HEK293 (cell line): ENCODE measurements around the gene NCDN.

Experiments used
- CTCF ChIP-seq: fragments of 450-650 bp; formaldehyde crosslinking; IDR thresholded peaks from 2 replicates; pipeline ENCODE4 v1.5.1; 2016; ENCODE audit warnings: missing biosample characterization, missing genetic modification characterization
- EGR2 ChIP-seq: fragments of 450-650 bp; formaldehyde crosslinking; IDR thresholded peaks from 2 replicates; pipeline ENCODE4 v1.5.1; 2016; ENCODE audit warnings: low read depth, missing biosample characterization, missing genetic modification characterization
- INSM2 ChIP-seq: fragments of 450-650 bp; formaldehyde crosslinking; IDR thresholded peaks from 2 replicates; pipeline ENCODE4 v1.5.1; 2016; ENCODE audit warnings: missing biosample characterization, missing genetic modification characterization
- PATZ1 ChIP-seq: fragments of 450-650 bp; formaldehyde crosslinking; IDR thresholded peaks from 2 replicates; pipeline ENCODE4 v1.5.1; 2016; ENCODE audit warnings: missing biosample characterization, missing genetic modification characterization
- YY1 ChIP-seq: fragments of 450-650 bp; formaldehyde crosslinking; IDR thresholded peaks from 2 replicates; pipeline ENCODE4 v1.5.1; 2018; ENCODE audit warnings: missing biosample characterization, missing genetic modification characterization
- ZNF174 ChIP-seq: fragments of 450-650 bp; formaldehyde crosslinking; IDR thresholded peaks from 2 replicates; pipeline ENCODE4 v1.5.0; 2017; ENCODE audit warnings: missing biosample characterization, mild to moderate bottlenecking, missing genetic modification characterization
- ZNF175 ChIP-seq: fragments of 450-650 bp; formaldehyde crosslinking; IDR thresholded peaks from 2 replicates; pipeline ENCODE4 v1.5.1; 2016; ENCODE audit warnings: missing biosample characterization, missing genetic modification characterization
- ZNF184 ChIP-seq: fragments of 450-650 bp; IDR thresholded peaks from 2 replicates; pipeline ENCODE4 v1.5.1; 2018; ENCODE audit warnings: missing biosample characterization, mild to moderate bottlenecking, missing genetic modification characterization
- ZNF211 ChIP-seq: fragments of 450-650 bp; formaldehyde crosslinking; IDR thresholded peaks from 2 replicates; pipeline ENCODE4 v1.5.1; 2016; ENCODE audit warnings: low read depth, missing biosample characterization, missing genetic modification characterization
- ZNF510 ChIP-seq: fragments of 450-650 bp; formaldehyde crosslinking; IDR thresholded peaks from 2 replicates; pipeline ENCODE4 v1.5.1; 2018; ENCODE audit warnings: mild to moderate bottlenecking, missing genetic modification characterization, missing biosample characterization; ENCODE audit not compliant: insufficient replicate concordance
- ZNF654 ChIP-seq: fragments of 450-650 bp; formaldehyde crosslinking; IDR thresholded peaks from 2 replicates; pipeline ENCODE4 v1.5.1; 2016; ENCODE audit warnings: low read depth, missing biosample characterization, missing genetic modification characterization

DNA sequence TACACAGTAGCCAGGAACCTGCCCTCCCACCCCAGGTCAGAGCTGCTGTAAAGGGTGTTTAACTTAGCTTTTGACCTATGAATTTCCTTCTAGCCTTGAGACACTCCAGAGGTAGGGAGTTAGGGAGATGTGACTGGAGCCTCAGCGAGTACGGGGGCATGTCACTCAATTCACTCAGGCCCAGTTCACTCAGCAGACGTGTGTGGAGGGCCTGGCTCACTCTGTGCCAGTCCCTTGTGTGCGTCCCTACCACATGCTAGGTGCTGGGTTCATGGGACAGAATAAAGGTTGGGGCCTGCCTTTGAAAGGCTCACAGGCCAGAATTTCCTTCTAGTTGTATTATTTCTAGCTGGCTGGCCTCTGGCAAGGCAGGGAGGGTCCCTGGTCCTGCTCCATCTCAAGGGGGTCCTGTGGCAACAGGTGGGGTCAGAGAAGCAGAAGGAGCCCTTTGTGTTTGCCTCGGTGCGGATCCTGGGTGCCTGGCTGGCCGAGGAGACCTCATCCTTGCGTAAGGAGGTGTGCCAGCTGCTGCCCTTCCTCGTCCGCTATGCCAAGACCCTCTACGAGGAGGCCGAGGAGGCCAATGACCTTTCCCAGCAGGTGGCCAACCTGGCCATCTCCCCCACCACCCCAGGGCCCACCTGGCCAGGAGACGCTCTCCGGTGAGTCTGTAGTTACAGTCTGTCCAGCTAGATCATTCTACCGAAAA, 4.5 kb downstream of the NCDN start:
- TF ChIP-seq ZNF174 (no peak), PATZ1 (tag by site-specific recombination) (no peak), EGR2 (tag by site-specific recombination) (no peak), YY1 (tag by site-specific recombination) (no peak), ZNF211 (no peak), INSM2 (tag by site-specific recombination) (no peak), ZNF175 (tag by site-specific recombination) (no peak), CTCF (tag by site-specific recombination) (no peak), ZNF184 (tag by site-specific recombination) (no peak), ZNF654 (tag by site-specific recombination) (no peak), ZNF510 (tag by site-specific recombination) (no peak)
